Prostate gland (tissue), 2 donors: Measurements from ENCODE around the gene PYROXD2.

Experiments used
- POLR2A ChIP-seq: fragments of 450-650 bp; IDR thresholded peaks from one replicate; pipeline ENCODE4 v1.6.1; 2016; ENCODE audit warnings: antibody characterized with exemption, mild to moderate bottlenecking
- POLR2AphosphoS5 ChIP-seq: sonication (generic); formaldehyde crosslinking; IDR thresholded peaks from one replicate; pipeline ENCODE4 v1.6.1; 2017; ENCODE audit warnings: antibody characterized with exemption
- TF ChIP-seq, protein P1 (sequence below), 4 experiments: fragments of 200-600 bp in 2 of 4; fragments of 450-650 bp in 2 of 4; sonication (generic) in 2 of 4; IDR thresholded peaks; 1 replicate in 3 of 4; 2 replicates in 1 of 4; pipeline ENCODE4 v1.5.1; 2016 to 2019; ENCODE audit warnings: antibody characterized with exemption in 4 of 4, mild to moderate bottlenecking in 2 of 4, moderate library complexity in 2 of 4

DNA sequence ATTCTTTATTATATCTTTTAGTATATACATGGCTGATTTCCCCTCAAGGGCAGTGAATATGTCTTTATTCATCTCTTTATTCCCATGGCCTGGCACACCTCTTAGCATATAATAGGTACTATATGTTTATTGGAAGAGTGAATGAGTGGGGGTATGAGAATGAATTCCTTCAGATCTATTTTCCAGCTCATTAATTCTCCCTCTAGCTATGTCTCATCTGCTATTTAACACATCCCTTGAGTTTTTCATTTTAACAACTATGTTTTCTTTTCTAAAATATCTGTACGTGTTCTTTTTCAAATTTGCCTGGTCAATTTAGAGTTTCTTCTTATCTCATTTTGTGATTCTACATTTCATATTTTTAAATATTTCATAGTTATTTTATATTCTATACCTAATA lies 17.3 kb upstream of the PYROXD2 start:
- TF ChIP-seq POLR2A (no peak), POLR2AphosphoS5 (no peak)
- TF ChIP-seq, protein P1, sequence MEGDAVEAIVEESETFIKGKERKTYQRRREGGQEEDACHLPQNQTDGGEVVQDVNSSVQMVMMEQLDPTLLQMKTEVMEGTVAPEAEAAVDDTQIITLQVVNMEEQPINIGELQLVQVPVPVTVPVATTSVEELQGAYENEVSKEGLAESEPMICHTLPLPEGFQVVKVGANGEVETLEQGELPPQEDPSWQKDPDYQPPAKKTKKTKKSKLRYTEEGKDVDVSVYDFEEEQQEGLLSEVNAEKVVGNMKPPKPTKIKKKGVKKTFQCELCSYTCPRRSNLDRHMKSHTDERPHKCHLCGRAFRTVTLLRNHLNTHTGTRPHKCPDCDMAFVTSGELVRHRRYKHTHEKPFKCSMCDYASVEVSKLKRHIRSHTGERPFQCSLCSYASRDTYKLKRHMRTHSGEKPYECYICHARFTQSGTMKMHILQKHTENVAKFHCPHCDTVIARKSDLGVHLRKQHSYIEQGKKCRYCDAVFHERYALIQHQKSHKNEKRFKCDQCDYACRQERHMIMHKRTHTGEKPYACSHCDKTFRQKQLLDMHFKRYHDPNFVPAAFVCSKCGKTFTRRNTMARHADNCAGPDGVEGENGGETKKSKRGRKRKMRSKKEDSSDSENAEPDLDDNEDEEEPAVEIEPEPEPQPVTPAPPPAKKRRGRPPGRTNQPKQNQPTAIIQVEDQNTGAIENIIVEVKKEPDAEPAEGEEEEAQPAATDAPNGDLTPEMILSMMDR (IDR thresholded peaks at IDR 0.05): no peak
